Aorta (tissue), 5 donors: ENCODE measurements around the gene WNT5A. TPM values are rescaled to one million over a fixed set of nuclear protein-coding genes. Genes with fewer than 3 reads are reported as not detected.

Source experiments
- ATAC-seq: fragments of 200-7000 bp; cut with Tn5 transposase; one replicate; pipeline ENCODE4 v1.9.1; 2022; ENCODE audit warnings: moderate library complexity; ENCODE audit not compliant: low FRiP score
- DNase-seq, 2 donors: peaks; one replicate each; pipeline ENCODE4 v3.0.0-alpha.2; 2020
- H3K27ac ChIP-seq, 2 donors: one replicate each; pipeline ENCODE4 v1.5.1; 2013; ENCODE audit warnings: low read length in 2 of 2, mild to moderate bottlenecking in 2 of 2, moderate library complexity in 2 of 2, control low read depth in 1 of 2, inconsistent platforms in 1 of 2, low read depth in 1 of 2
- H3K27me3 ChIP-seq, 2 donors: one replicate each; pipeline ENCODE4 v1.6.1; 2013; ENCODE audit warnings: control low read depth in 1 of 2, low read length in 1 of 2, mild to moderate bottlenecking in 1 of 2, moderate library complexity in 1 of 2; ENCODE audit not compliant: insufficient read depth in 2 of 2, control insufficient read depth in 1 of 2
- H3K36me3 ChIP-seq, 2 donors: one replicate each; pipeline ENCODE4 v1.6.1; 2013; ENCODE audit warnings: control low read depth in 1 of 2, low read length in 1 of 2, mild to moderate bottlenecking in 1 of 2; ENCODE audit not compliant: insufficient read depth in 2 of 2, control insufficient read depth in 1 of 2
- H3K4me1 ChIP-seq, 2 donors: one replicate each; pipeline ENCODE4 v1.6.1; 2013; ENCODE audit warnings: low read length in 2 of 2, control low read depth in 1 of 2, mild to moderate bottlenecking in 1 of 2, moderate library complexity in 1 of 2; ENCODE audit not compliant: insufficient read depth in 2 of 2, control insufficient read depth in 1 of 2
- H3K4me3 ChIP-seq, 2 donors: one replicate each; pipeline ENCODE4 v1.5.1; 2013; ENCODE audit warnings: low read length in 2 of 2, control low read depth in 1 of 2, mild to moderate bottlenecking in 1 of 2
- H3K9me3 ChIP-seq: one replicate; pipeline ENCODE4 v1.6.1; 2013; ENCODE audit warnings: mild to moderate bottlenecking, low read length; ENCODE audit not compliant: control insufficient read depth
- WGBS, 2 donors: extraction: QIAGEN DNeasy Blood & Tissue Kit; methylation state at CpG; one replicate each; pipeline ENCODE4 v1.1.7; 2013; 5-methylcytosine and 5-hydroxymethylcytosine counted together
- intact Hi-C, 2 donors: fragments of 100-400 bp; cut with DNase I; formaldehyde crosslinking; loops; one replicate each; pipeline versions ENCODE4 v1.14.2 to v1.15.0; 2022
- polyA plus RNA-seq, 2 donors: library from polyadenylated mRNA; stranded (reverse); fragments of 200-250 nt; gene quantifications; one replicate each; pipeline ENCODE4 v1.2.3, GENCODE V29; 2013
- total RNA-seq, 2 donors: library from RNA; stranded (reverse); fragmentation: NEBNext Ultra II Directional; extraction: Animal tissue kit (Norgen Biotek cat#: 25700); gene quantifications; one replicate each; pipeline ENCODE4 v1.2.1, GENCODE V29; 2021
- donor health status: healthy with polysubstance abuse.
- donor health status: Bipolar disorder and iron deficiency.
- donor health status: DM: no; HTN: no; CAD: no.
- donor health status: DM: no; HTN: no; CAD: no.
- donor health status: DM: yes; HTN: yes; CAD: no.

Gene WNT5A
- total and polyA plus RNA-seq, 4 donors: 0.13 to 10.6 (median 0.43) TPM

- intact Hi-C loops: no loop called here
- H3K27ac ChIP-seq: no peak overlapping the region
- no peak for ATAC-seq
- H3K36me3 ChIP-seq: no peaks in the 10 kb centered on the region
- no peaks in the 10 kb centered on the region for H3K27me3 ChIP-seq
- no peak for DNase-seq
- H3K9me3 ChIP-seq: no peaks in the 10 kb centered on the region
- no peaks in the 10 kb centered on the region for H3K4me1 ChIP-seq
- no peak overlapping the region for H3K4me3 ChIP-seq
- 88 to 94% methylated on average over 1 of the region's 1 CpG for whole genome bisulfite sequencing, 2 donors
These were observed 69.9 kb downstream of the WNT5A start for GRCh38 chr3:55417211-55417610.

- no peaks in the 10 kb centered on the region for H3K9me3 ChIP-seq
- DNase-seq (no peak), ATAC-seq (no peak)
- WGBS, 2 donors: 73 to 83% methylated on average over 3 of the region's 3 CpGs
- intact Hi-C loops: no loop called here
- H3K27me3 ChIP-seq: no peaks in the 10 kb centered on the region
- H3K36me3 ChIP-seq: no peaks in the 10 kb centered on the region
- no peak overlapping the region for H3K27ac ChIP-seq
- H3K4me3 ChIP-seq: no peak overlapping the region
- H3K4me1 ChIP-seq: no peaks in the 10 kb centered on the region
These were observed 70.7 kb downstream of the WNT5A start for GRCh38 chr3:55416331-55416821.
